Stomach (tissue), 4 donors: ENCODE measurements around the gene FAM217B.

Experiments used
- CTCF ChIP-seq, 7 experiments: fragments of 450-650 bp in 4 of 7; fragments of 200-600 bp in 3 of 7; sonication (generic) in 3 of 7; IDR thresholded peaks; one replicate each; pipeline ENCODE4 v1.5.1; 2016 to 2019; ENCODE audit warnings: antibody characterized with exemption in 7 of 7, control low read depth in 2 of 7, mild to moderate bottlenecking in 1 of 7
- EP300 ChIP-seq: sonication (generic); formaldehyde crosslinking; IDR thresholded peaks from one replicate; pipeline ENCODE4 v1.6.1; 2017; ENCODE audit warnings: antibody characterized with exemption
- POLR2A ChIP-seq, 4 donors: fragments of 450-650 bp; IDR thresholded peaks; one replicate each; pipeline ENCODE4 v1.6.1; 2016; ENCODE audit warnings: antibody characterized with exemption in 4 of 4, control low read depth in 2 of 4, mild to moderate bottlenecking in 1 of 4, moderate library complexity in 1 of 4

GRCh38 chr20:59972037-59972801 lies 32.0 kb downstream of the FAM217B start:
- TF ChIP-seq CTCF (IDR thresholded peaks at IDR 0.05) (no peak), POLR2A (IDR thresholded peaks at IDR 0.05) (no peak), EP300 (no peak)
